COLO829 (cell line): ENCODE measurements around the gene OSBP.
A peak's percentile ranks its signal among the peaks of the same experiment; 100 is the strongest.

Experiments used
- DNase-seq: peaks from one replicate; pipeline ENCODE4 v3.0.0; 2012; ENCODE audit warnings: low spot score

Gene OSBP

GRCh38 chr11:59607703-59608454 is 7.7 kb downstream of the OSBP start:
- no peak for DNase-seq

- DNase-seq = no peak
Observed at GRCh38 chr11:59602432-59602831, 13.1 kb downstream of the OSBP start.

- DNase-seq = no peak
Observed at GRCh38 chr11:59601788-59602187, 13.8 kb downstream of the OSBP start.

- no peak for DNase-seq
Observed at GRCh38 chr11:59600636-59601035, 14.9 kb downstream of the OSBP start.

- DNase-seq = no peak
Observed at GRCh38 chr11:59600234-59600633, 15.3 kb downstream of the OSBP start.

GRCh38 chr11:59598961-59599360 is 16.6 kb downstream of the OSBP start:
- DNase-seq = no peak

GRCh38 chr11:59584294-59584693 is 31.3 kb downstream of the OSBP start:
- no peak for DNase-seq

GRCh38 chr11:59582006-59582405 is 33.6 kb downstream of the OSBP start:
- peak; percentile 68 for DNase-seq

GRCh38 chr11:59578369-59578768 is 37.2 kb downstream of the OSBP start:
- DNase-seq = no peak

- DNase-seq = no peak
Observed at GRCh38 chr11:59575505-59575904, 40.1 kb downstream of the OSBP start.

GRCh38 chr11:59574932-59575502 is 40.6 kb downstream of the OSBP start:
- DNase-seq = no peak

- DNase-seq = no peak
Observed at GRCh38 chr11:59574467-59574866, 41.1 kb downstream of the OSBP start.

GRCh38 chr11:59573216-59573615 is 42.4 kb downstream of the OSBP start:
- no peak for DNase-seq

- no peak for DNase-seq
Observed at GRCh38 chr11:59572091-59572490, 43.5 kb downstream of the OSBP start.

GRCh38 chr11:59562292-59562691 is 53.3 kb downstream of the OSBP start:
- DNase-seq = no peak

GRCh38 chr11:59560702-59561473 is 54.7 kb downstream of the OSBP start:
- no peak for DNase-seq

GRCh38 chr11:59560290-59560701 is 55.3 kb downstream of the OSBP start:
- DNase-seq = no peak

- no peak for DNase-seq
Observed at GRCh38 chr11:59559886-59560285, 55.7 kb downstream of the OSBP start.

- DNase-seq = no peak
Observed at GRCh38 chr11:59558270-59558643, 57.3 kb downstream of the OSBP start.

- DNase-seq = no peak
Observed at GRCh38 chr11:59556917-59557348, 58.6 kb downstream of the OSBP start.

GRCh38 chr11:59556115-59556916 is 59.3 kb downstream of the OSBP start:
- DNase-seq = peak; percentile 55

- DNase-seq = no peak
Observed at GRCh38 chr11:59555601-59556114, 59.9 kb downstream of the OSBP start.
